Sigmoid colon (tissue), 7 donors: ENCODE measurements around the gene OVCA2. TPM values are rescaled to one million over a fixed set of nuclear protein-coding genes. Genes with fewer than 3 reads are reported as not detected.

Experiments used
- DNase-seq: peaks from one replicate; pipeline ENCODE4 v3.0.0-alpha.2; 2019
- H3K27ac ChIP-seq, 4 donors: fragments of 200-600 bp; sonication (generic); one replicate each; pipeline ENCODE4 v1.5.1; 2016 to 2019; ENCODE audit warnings: mild to moderate bottlenecking in 1 of 4
- H3K27me3 ChIP-seq, 3 donors: fragments of 200-600 bp; sonication (generic); one replicate each; pipeline ENCODE4 v1.5.1; 2019; ENCODE audit warnings: mild to moderate bottlenecking in 1 of 3
- H3K36me3 ChIP-seq, 4 donors: fragments of 200-600 bp; sonication (generic); one replicate each; pipeline ENCODE4 v1.5.1; 2016 to 2019
- H3K4me1 ChIP-seq, 4 donors: fragments of 200-600 bp; sonication (generic); one replicate each; pipeline ENCODE4 v1.5.1; 2017 to 2019
- H3K4me3 ChIP-seq, 4 donors: fragments of 200-600 bp; sonication (generic); one replicate each; pipeline ENCODE4 v1.5.1; 2017 to 2019; ENCODE audit warnings: mild to moderate bottlenecking in 2 of 4, moderate library complexity in 1 of 4
- H3K9me3 ChIP-seq, 4 donors: fragments of 200-600 bp in 3 of 4; sonication (generic) in 3 of 4; one replicate each; pipeline versions ENCODE4 v1.5.1 to v1.6.1; 2013 to 2019
- EP300 ChIP-seq, 4 donors: sonication (generic); formaldehyde crosslinking; IDR thresholded peaks; one replicate each; pipeline ENCODE4 v1.6.1; 2017; ENCODE audit warnings: antibody characterized with exemption in 4 of 4
- POLR2A ChIP-seq, 2 donors: fragments of 450-650 bp; IDR thresholded peaks; one replicate each; pipeline ENCODE4 v1.6.1; 2016; ENCODE audit warnings: antibody characterized with exemption in 2 of 2, mild to moderate bottlenecking in 2 of 2, moderate library complexity in 2 of 2
- POLR2AphosphoS5 ChIP-seq, 4 donors: sonication (generic); formaldehyde crosslinking; IDR thresholded peaks; one replicate each; pipeline ENCODE4 v1.6.1; 2017; ENCODE audit warnings: antibody characterized with exemption in 4 of 4
- WGBS, 2 donors: extraction: QIAGEN DNeasy Blood & Tissue Kit; methylation state at CpG; one replicate each; pipeline ENCODE4 v1.1.7; 2013; 5-methylcytosine and 5-hydroxymethylcytosine counted together
- intact Hi-C: fragments of 100-400 bp; cut with DNase I; formaldehyde crosslinking; loops from one replicate; pipeline ENCODE4 v1.15.1; 2023
- polyA plus RNA-seq, 3 donors: library from polyadenylated mRNA; stranded (reverse); fragments of 200-250 nt; gene quantifications; one replicate each; pipeline ENCODE4 v1.2.3, GENCODE V29; 2013
- total RNA-seq, 4 donors: library from RNA; depleted of rRNA; stranded (reverse); fragments of >200 nt; gene quantifications; one replicate each; pipeline ENCODE4 v1.1.0, GENCODE V29; 2016
- TF ChIP-seq, protein P1 (sequence below), 4 experiments: fragments of 450-650 bp in 3 of 4; fragments of 200-600 bp in 1 of 4; IDR thresholded peaks; one replicate each; pipeline ENCODE4 v1.5.1; 2016 to 2019; ENCODE audit warnings: antibody characterized with exemption in 4 of 4, mild to moderate bottlenecking in 3 of 4, moderate library complexity in 2 of 4
- donor health status: healthy with polysubstance abuse.
- donor health status: Bipolar disorder and iron deficiency.
- donor health status: healthy.

Gene OVCA2
- total and polyA plus RNA-seq, 7 donors = 26.3 to 66.8 (median 43.0) TPM

DNA sequence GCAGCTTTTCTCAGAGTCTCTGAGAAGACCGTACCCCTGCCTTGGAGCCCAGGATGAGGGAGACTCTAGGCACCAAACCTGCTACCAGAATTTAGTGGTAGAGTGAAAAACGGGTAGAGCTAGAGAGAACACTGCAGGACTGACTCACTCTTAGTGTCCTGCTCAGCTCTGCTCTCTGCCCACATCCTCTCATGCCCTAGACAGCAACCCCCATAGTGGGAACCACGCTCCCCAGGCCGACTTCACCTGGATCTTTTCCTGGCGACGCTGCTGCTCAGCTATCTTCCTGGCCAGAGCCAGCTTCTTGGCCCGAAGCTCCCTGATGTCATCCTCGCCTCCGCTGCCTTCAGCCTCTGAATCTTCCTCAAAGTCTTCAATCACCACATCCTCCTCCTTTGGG, 39.7 kb downstream of the OVCA2 start:
- H3K27ac ChIP-seq = peak overlapping the region; percentile 18 to 86 (median 52)
- H3K4me3 ChIP-seq = no peak overlapping the region
- 82 to 85% methylated on average over 9 of the region's 9 CpGs for WGBS, 2 donors
- DNase-seq = no peak
- TF ChIP-seq, protein P1, sequence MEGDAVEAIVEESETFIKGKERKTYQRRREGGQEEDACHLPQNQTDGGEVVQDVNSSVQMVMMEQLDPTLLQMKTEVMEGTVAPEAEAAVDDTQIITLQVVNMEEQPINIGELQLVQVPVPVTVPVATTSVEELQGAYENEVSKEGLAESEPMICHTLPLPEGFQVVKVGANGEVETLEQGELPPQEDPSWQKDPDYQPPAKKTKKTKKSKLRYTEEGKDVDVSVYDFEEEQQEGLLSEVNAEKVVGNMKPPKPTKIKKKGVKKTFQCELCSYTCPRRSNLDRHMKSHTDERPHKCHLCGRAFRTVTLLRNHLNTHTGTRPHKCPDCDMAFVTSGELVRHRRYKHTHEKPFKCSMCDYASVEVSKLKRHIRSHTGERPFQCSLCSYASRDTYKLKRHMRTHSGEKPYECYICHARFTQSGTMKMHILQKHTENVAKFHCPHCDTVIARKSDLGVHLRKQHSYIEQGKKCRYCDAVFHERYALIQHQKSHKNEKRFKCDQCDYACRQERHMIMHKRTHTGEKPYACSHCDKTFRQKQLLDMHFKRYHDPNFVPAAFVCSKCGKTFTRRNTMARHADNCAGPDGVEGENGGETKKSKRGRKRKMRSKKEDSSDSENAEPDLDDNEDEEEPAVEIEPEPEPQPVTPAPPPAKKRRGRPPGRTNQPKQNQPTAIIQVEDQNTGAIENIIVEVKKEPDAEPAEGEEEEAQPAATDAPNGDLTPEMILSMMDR (IDR thresholded peaks at IDR 0.05) = no peak
- TF ChIP-seq POLR2AphosphoS5 (IDR thresholded peaks at IDR 0.05) = no peak
- TF ChIP-seq POLR2A (IDR thresholded peaks at IDR 0.05) = no peak
- no peak for TF ChIP-seq EP300 (IDR thresholded peaks at IDR 0.05)
- H3K36me3 ChIP-seq = peaks cover 8 to 53% (median 17%) of the 10 kb centered on the region in 4 donors
- peaks cover 0 to 49% (median 42%) of the 10 kb centered on the region in 4 donors for H3K4me1 ChIP-seq
- intact Hi-C loops = no loop called here
- no peaks in the 10 kb centered on the region for H3K9me3 ChIP-seq
- H3K27me3 ChIP-seq = no peaks in the 10 kb centered on the region

DNA sequence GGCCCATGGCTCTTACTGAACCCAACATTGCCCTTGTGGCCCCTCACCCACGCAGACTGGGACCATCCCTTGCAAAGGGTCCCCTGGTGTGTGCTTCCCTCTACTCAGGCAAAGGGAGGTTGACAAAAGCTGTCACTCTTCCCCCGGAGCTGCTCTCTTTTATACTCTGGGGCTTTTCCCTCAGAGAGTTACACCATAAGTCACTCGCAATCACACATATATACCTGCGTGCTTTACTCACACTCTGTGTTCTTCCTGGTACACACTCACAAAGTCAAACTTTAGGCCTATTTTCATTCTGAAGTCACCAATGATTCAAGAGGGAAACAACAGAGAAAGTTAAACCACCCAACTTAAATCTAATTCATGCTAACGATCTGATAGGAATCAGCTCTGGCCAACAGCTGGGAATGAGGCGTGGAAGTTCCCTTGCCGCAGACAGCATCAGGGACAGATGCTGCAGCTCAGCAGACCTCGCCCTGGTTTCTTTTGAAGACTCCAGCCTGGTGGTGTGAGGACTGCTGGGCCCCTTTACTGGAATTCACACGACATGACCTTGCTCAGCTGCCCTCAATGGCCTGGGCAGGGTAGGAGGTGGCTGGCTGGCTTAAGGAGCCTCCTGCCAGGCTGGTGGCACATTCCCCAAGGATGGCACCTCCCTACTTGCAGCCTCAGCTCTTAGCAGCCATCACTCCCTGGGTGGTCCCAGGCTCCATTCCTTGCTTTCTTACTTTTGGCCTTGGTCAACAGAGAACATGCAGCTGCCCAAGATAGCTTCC, 40.4 kb downstream of the OVCA2 start:
- DNase-seq = no peak
- no peak overlapping the region for H3K4me3 ChIP-seq
- intact Hi-C loops = no loop called here
- no peaks in the 10 kb centered on the region for H3K27me3 ChIP-seq
- TF ChIP-seq, protein P1 (IDR thresholded peaks at IDR 0.05) = no peak
- peaks cover 0 to 48% (median 38%) of the 10 kb centered on the region in 4 donors for H3K4me1 ChIP-seq
- WGBS, 2 donors = 81% methylated on average over 9 of the region's 9 CpGs
- H3K36me3 ChIP-seq = peaks cover 8 to 47% (median 15%) of the 10 kb centered on the region in 4 donors
- no peaks in the 10 kb centered on the region for H3K9me3 ChIP-seq
- peak overlapping the region; percentile 39 to 86 (median 74) for H3K27ac ChIP-seq

DNA sequence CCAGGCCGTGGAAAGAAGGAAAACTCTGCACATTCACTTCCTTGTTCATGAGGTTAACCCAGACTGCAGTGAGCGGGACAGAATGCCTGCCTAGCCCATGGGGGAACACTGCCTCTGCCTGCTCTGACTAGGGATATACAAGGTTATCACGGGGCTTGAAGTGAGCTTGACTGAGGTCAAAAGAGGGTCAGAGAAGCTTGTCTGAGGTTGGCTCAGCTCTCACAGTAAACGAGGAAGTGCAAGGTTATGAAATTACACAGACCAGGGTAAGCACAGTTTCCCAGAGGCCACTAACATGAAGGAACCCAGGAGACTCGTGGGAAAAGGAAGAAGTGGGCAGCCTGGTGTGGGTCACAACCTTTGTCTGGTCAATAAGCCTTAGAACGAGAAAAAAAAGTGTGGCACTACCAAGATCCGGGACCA, 41.8 kb downstream of the OVCA2 start:
- TF ChIP-seq, protein P1 (IDR thresholded peaks at IDR 0.05) = no peak
- peak in 1 of 4 donors; percentile 15 for TF ChIP-seq POLR2AphosphoS5 (IDR thresholded peaks at IDR 0.05)
- TF ChIP-seq EP300 (IDR thresholded peaks at IDR 0.05) = no peak
- peaks cover 0 to 58% (median 47%) of the 10 kb centered on the region in 4 donors for H3K4me1 ChIP-seq
- peak overlapping the region; percentile 66 to 86 (median 82) for H3K27ac ChIP-seq
- H3K36me3 ChIP-seq = peaks cover 8 to 33% (median 15%) of the 10 kb centered on the region in 4 donors
- no peaks in the 10 kb centered on the region for H3K9me3 ChIP-seq
- H3K27me3 ChIP-seq = no peaks in the 10 kb centered on the region
- 19 to 29% methylated on average over 7 of the region's 7 CpGs for WGBS, 2 donors
- no peak overlapping the region for H3K4me3 ChIP-seq
- intact Hi-C loops = no loop called here
- no peak for DNase-seq

DNA sequence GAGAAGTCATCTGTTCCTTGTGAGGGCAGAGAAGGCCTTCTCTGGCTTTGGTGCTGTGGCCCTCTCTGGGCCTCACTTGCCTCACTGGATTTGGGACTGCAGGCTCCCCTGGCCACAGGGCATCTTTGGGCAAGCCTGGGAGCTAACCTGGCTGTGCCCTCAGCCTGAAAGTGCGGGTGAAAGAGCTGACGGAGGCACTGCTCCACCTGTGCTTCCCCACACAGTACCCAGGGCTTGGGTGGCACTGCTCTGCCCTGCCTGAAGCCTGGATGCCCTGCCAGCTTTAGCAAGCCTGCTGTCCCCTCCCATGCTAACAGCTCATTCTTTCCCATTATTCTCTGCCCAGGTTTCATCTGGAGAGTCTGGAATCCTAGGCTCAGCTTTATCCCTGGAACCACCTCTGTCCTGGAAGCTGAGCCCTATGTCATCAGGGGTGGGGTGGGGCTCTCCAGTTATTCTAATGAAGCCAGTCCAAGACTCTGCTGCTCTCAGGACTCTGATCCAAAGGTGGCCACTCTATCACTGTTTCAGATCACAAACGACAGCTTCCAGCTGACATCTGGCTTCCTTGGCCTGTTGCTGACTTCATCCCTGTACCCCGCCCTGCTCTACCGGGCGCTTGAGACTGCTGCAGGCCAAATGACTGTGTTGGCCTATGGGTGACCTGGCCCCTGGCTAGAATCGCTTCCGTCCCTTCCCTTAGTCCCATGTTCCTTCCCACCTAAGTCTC, 42.4 kb downstream of the OVCA2 start:
- H3K27ac ChIP-seq = peak overlapping the region; percentile 66 to 86 (median 82)
- WGBS, 2 donors = 26 to 54% methylated on average over 8 of the region's 8 CpGs
- no peaks in the 10 kb centered on the region for H3K9me3 ChIP-seq
- H3K4me3 ChIP-seq = no peak overlapping the region
- peak in 3 of 4 donors; percentile 11 to 49 (median 35) for TF ChIP-seq POLR2AphosphoS5 (IDR thresholded peaks at IDR 0.05)
- TF ChIP-seq EP300 (IDR thresholded peaks at IDR 0.05) = no peak
- intact Hi-C loops = no loop called here
- peak; percentile 85 for DNase-seq
- H3K27me3 ChIP-seq = no peaks in the 10 kb centered on the region
- H3K4me1 ChIP-seq = peaks cover 0 to 64% (median 53%) of the 10 kb centered on the region in 4 donors
- H3K36me3 ChIP-seq = peaks cover 8 to 27% (median 13%) of the 10 kb centered on the region in 4 donors
